ENCODE data around the gene MAFF.

MAFF gene

GRCh38 chr22:38250643-38251340 is 49.0 kb downstream of the MAFF start:
- ChIA-PET CTCF (no interaction called here), POLR2A (ENCODE audit: low non-redundant PET) (no interaction called here)
- TF ChIP-seq CTCF (conservative IDR thresholded peaks at IDR 0.05; ENCODE audit: low read depth): no peak
- no peak for DNase-seq (ENCODE audit: low spot score)
- H3K27ac ChIP-seq: peak overlapping the region; percentile 24

GRCh38 chr22:38251341-38251692 is 49.5 kb downstream of the MAFF start:
- TF ChIP-seq CTCF (conservative IDR thresholded peaks at IDR 0.05; ENCODE audit: low read depth): no peak
- POLR2A ChIA-PET (ENCODE audit: low non-redundant PET): no interaction called here
- CTCF ChIA-PET: no interaction called here

GRCh38 chr22:38255697-38256096 is 53.9 kb downstream of the MAFF start:
- no peak for TF ChIP-seq CTCF (conservative IDR thresholded peaks at IDR 0.05; ENCODE audit: low read depth)
- no peak overlapping the region for H3K27ac ChIP-seq
- POLR2A ChIA-PET (ENCODE audit: low non-redundant PET): no interaction called here
- CTCF ChIA-PET: interaction anchor here (0.6 kb wide), 1 partner anchor 16 kb away, joined by 3 read pairs; no protein-coding TSS in a partner anchor
- DNase-seq (ENCODE audit: low spot score): no peak

More at GRCh38 chr22:38251341-38251692, 49.5 kb downstream of the MAFF start:
- DNase-seq (ENCODE audit: low spot score): no peak
- peak overlapping the region; percentile 24 for H3K27ac ChIP-seq

GRCh38 chr22:38257181-38257580 is 55.4 kb downstream of the MAFF start:
- H3K27ac ChIP-seq: peak overlapping the region; percentile 67; the same call in 1 of the 2 replicates
- CTCF ChIA-PET: no interaction called here
- DNase-seq (ENCODE audit: low spot score): no peak
- TF ChIP-seq CTCF (conservative IDR thresholded peaks at IDR 0.05; ENCODE audit: low read depth): no peak
- POLR2A ChIA-PET (ENCODE audit: low non-redundant PET): no interaction called here

GRCh38 chr22:38257650-38258250 is 56.0 kb downstream of the MAFF start:
- CTCF ChIA-PET: interaction anchor here (0.6 kb wide), 1 partner anchor 10 kb away, joined by 3 read pairs; no protein-coding TSS in a partner anchor

GRCh38 chr22:38258895-38259294 is 57.1 kb downstream of the MAFF start:
- peak overlapping the region; percentile 41; the same call in 1 of the 2 replicates for H3K27ac ChIP-seq
- POLR2A ChIA-PET (ENCODE audit: low non-redundant PET): no interaction called here
- no peak for TF ChIP-seq CTCF (conservative IDR thresholded peaks at IDR 0.05; ENCODE audit: low read depth)
- no peak for DNase-seq (ENCODE audit: low spot score)
- CTCF ChIA-PET: no interaction called here

More at GRCh38 chr22:38257650-38258250, 56.0 kb downstream of the MAFF start:
- POLR2A ChIA-PET (ENCODE audit: low non-redundant PET): no interaction called here
- H3K27ac ChIP-seq: peak overlapping the region; percentile 67
- no peak for DNase-seq (ENCODE audit: low spot score)
- no peak for TF ChIP-seq CTCF (conservative IDR thresholded peaks at IDR 0.05; ENCODE audit: low read depth)
